GM19025 (cell line): Measurements from ENCODE around the gene SIRPB2.
A peak's percentile ranks its signal among the peaks of the same experiment; 100 is the strongest.

Source experiments
- ATAC-seq: cut with Tn5 transposase; IDR thresholded peaks from one replicate; pipeline ENCODE4 v1.9.1; 2021; ENCODE audit warnings: mild to moderate bottlenecking, low read depth, moderate library complexity; ENCODE audit not compliant: unreplicated experiment

The SIRPB2 gene

GRCh38 chr20:1491281-1491840 is at the start of gene SIRPB2:
TSS of gene SIRPB2 (minus strand) at chr20:1491420. CDS start at chr20:1491359, 61 bp downstream.
- ATAC-seq, result no peak

DNA sequence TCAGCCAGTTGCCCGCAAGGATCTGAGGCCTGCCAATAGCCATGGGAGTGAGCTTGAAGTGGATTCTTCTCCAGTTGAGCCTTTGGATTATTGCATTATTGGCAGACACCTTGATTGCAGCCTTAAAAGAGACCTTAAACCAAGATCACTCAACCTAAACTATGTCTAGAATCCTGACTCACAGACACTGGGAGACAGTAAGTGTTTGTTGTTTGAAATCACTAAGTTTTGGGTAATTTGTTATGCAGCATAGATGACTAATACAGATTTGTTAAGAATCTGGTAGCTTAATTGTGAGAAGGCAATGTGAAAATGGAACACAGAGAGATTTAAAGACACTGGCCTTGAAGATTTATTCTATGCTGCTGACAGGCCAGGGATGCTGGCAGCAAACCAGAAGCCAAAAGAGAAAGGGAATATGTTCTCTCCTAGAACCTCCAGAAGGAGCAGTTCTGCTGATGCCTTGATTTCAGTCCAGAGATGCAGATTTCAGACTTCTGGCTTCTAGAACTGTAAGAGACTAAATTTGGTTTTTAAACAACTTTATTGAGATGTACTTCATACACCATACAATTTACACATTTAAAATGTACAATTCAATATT is 48.7 kb upstream of the SIRPB2 start:
- no peak for ATAC-seq

- no peak for ATAC-seq
Measured at GRCh38 chr20:1538655-1539054, 47.4 kb upstream of the SIRPB2 start.

DNA sequence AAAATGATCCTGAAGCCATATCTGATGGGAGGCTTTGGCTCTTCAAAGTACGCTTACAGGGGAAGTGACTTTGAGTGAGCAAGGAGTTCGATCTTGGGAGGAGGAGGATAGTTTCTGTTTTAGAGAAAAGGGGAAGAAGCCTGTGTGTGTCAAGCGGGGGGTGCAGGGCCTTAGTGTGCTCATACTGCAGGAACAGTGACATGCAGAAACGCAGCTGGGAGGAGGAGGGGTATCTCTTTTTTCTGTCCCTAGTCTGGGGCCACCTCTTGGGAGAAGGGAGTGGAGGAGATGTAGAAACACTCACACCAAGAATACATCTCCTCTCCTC is 46.5 kb upstream of the SIRPB2 start:
- ATAC-seq, result no peak

GRCh38 chr20:1536893-1537730 is 45.9 kb upstream of the SIRPB2 start:
- no peak for ATAC-seq

DNA sequence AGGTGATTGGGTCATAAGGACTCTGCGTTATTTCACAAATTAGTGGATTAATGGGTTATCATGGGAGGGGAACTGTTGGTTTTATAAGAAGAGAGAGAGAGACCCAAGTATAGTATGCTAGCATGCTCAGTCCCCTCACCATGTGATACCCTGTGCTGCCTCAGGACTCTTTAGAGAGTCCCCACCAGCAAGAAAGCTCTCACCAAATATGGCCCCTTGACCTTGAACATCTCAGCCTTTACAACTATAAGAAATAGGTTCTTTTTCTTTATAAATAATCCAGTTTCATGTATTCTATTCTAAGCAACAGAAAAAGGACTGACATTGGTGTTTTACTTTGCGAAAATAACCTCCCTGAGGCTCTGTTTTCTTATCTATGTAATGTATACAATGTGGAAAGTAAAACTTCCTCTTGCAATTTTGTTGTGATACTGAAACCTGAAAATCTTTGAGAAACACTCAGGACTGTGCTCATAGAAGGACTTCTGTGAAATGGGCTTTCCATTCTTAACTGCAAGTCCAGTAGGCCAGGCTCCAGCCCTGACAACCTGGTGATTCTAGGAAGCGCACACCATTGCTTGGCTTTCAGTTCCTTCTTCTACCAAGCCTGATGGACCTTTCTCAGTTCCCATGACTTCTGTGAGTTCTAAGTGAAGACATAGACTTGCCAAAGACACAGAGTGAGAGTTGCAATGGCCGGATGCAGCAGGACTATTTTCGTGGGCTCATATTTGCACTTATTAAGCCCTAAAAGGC is 44.4 kb upstream of the SIRPB2 start:
- ATAC-seq, result peak; percentile 87

DNA sequence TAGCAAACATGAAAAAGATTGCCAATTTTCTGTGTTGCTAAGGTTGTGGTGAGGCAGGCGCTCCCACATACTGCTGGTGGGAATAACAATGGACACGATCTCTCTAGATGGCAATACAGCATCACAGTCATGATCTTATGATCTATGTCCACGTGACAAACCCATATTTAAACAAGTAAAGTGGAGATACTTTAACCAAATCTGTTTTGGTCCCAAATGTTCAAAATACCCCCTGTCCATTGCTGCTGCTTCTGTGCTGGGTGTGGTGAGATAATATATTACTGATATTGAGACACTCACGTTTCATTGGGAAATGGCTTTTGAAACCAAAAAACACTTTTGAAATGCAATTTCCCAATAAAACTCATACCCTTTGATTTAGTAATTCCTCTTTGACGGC is 43.3 kb upstream of the SIRPB2 start:
- no peak for ATAC-seq

GRCh38 chr20:1533059-1533458 is 41.8 kb upstream of the SIRPB2 start:
- no peak for ATAC-seq

- no peak for ATAC-seq
Measured at GRCh38 chr20:1528811-1529210, 37.6 kb upstream of the SIRPB2 start.

GRCh38 chr20:1527923-1528322 is 36.7 kb upstream of the SIRPB2 start:
- no peak for ATAC-seq

DNA sequence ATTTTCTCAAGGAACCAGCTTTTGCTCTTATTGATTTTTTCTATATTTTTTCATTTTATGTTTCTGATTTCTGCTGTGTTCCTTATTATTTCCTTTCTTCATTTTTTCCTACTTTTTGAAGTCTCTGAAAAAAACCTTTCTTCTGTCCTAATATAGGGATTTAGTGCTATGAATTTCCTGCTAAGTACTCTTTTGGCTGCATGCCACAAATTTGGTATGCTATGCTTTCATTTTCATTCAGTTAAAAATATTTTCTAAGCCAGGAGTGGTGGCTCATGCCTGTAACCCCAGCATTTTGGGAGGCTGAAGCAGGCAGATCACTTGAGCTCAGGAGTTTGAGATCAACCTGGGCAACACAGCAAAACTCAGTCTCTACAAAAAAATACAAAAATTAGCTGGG is 35.7 kb upstream of the SIRPB2 start:
- no peak for ATAC-seq

DNA sequence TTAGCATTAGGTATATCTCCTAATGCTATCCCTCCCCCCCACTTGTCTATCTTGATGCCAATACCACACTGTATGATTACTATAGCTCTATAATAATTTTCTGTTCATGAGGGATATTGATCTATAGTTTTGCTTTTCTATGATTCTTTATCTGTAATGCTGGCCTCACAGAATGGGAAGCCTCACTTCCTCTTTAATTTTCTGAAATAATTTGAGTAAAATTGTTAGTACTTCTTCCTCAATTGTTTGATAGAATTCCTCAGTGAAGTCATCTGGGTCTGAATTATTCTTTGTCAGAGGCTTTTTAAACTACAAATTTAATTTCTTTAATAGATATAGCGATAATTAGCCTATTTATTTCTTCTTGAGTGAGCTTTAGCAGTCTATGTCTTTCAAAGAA is 35.1 kb upstream of the SIRPB2 start:
- no peak for ATAC-seq

DNA sequence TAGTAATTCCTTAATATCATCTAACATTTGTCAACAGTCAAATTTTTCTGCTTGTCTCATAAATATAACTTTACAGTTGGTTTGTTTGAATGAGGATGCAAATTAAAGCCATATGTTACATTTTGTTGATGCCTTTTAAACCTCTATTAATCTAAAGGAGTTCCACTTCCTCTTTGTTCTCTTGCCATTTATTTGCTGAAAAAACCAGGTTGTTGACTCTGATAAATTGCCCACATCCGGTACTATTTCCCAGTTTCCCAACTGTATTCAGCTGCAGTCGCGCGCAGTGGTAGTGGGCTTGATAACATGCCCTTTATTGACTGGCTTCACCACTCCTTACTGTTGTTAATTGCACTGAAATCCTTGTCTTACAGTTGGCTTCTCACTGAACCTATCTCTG is 32.8 kb upstream of the SIRPB2 start:
- no peak for ATAC-seq

DNA sequence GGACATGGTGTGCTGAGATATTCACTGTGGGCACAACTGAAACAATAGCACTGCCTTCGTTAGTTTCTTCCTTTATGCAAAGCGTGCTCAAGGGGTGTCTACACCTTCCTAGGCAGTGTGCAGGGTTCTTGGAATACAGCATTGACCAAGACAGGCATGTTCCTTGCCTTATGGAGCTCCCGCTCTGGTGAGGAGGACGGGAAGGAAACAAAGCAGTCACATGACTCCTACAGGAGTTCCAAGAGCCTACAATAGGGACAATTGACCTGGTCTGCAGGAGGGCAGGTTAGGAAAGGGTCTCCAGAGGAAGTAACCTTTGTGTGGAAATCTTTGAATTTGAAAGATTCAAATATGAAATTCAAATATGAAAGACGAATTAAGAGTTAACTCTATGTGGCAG is 25.8 kb upstream of the SIRPB2 start:
- no peak for ATAC-seq

- no peak for ATAC-seq
Measured at GRCh38 chr20:1513801-1514200, 22.6 kb upstream of the SIRPB2 start.

DNA sequence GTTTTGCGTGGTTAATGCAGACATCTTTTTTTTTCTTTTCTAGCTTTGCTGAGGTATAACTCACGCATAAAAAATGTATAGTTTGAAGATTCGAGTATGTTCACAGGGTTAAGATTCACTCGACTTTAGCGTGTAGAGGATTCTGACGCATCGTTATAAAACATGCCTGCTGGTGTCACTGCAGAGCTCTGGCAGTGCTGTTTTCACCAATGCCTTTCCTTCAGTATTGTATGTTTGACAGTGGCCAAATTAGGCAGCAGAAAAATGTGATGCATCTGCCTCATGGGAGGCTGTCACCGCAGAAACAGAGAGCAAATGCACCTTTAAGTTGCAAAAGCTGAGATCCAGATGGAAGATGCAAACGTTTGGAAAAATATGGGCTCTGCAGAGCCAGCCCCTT is 18.0 kb upstream of the SIRPB2 start:
- no peak for ATAC-seq

DNA sequence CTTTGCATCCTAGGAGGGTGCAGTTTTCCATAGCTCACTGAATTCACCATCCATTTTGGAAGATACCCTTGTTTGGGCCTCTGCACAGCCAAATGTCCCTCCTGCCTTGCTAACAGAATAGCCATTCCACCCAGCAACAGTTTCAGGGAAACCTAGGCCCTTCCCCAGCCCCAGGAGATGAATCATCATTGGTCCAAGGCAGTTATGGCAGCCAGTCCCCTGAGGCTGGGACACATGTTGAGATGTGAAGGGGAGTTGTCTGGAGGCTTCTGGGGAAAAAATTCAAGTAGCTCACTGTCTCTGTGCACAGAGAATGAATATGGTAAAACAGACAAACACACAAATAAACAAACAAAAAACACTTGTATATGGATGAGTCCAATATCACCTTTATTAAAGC is 17.4 kb upstream of the SIRPB2 start:
- no peak for ATAC-seq

DNA sequence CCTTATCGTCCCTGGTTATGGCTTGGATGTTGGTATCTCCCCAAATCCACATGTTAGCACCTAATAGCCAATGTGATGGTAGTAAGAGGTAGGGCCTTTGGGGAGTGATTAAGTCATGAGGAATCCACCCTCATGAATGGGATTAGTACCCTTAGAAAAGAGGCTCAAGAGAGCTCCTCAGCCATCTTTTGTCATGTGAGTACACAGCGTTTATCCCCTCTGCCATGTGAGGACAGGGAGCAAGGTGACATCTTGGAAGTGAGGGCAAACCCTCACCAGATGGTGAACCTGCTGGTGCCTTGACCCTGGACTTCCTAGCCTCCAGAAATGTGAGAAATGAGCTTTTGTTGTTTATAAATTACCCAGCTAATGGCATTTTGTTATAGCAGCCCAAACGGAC is 16.1 kb upstream of the SIRPB2 start:
- no peak for ATAC-seq

DNA sequence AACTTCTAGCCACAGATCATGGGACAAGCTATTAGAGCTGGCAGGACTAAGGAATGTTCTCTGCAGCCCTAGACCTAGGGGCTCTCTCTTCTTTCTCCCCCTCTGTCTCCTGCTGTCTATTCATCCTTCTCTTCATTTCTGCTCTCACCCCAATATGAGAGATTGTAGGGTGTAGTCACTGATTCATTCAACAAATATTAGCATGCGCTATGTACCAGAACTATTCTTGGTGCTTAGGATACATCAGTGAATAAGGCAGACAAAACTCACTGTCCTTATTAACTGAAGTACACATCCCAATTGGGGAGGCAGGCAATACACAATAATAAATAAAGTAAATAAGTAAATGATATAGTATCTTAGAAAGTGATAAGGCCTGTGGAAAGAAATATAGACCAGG is 14.7 kb upstream of the SIRPB2 start:
- ATAC-seq, result no peak

- ATAC-seq, result no peak
Measured at GRCh38 chr20:1505361-1505760, 14.1 kb upstream of the SIRPB2 start.

DNA sequence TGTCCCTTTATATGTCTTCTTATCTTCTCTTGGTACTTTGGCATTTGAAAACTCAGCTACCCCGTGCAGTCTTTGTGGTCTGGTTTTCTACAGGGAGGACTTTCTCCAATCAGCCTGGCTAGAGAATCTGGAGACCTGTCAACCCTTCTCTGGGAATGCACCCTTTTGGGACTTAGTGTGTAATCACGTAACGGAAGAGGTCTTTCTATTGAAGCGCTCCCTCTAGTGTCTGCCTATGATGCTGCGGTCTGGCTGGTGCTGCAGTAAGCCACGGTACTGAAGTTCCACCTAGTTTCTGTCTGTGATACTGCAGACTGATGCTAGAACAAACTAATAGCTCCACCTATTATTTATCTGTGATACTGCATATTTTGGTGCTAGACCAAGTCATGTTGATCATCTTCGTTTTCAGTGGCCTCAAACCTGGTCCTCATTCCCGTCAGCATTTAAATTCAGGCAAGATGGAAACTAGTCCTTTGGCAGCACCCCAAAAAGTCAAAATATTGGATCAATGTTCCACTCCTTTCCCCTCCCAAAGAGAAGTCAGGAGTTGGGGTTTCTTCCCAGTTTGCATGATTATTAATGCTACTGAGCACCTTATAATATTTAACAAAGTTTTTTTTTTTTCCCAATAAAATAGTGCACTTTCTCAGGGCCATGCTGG is 12.5 kb upstream of the SIRPB2 start:
- peak; percentile 85 for ATAC-seq
